SK-N-SH (cell line): ENCODE measurements around the gene FXR1. TPM values are rescaled to one million over a fixed set of nuclear protein-coding genes. Genes with fewer than 3 reads are reported as not detected.

Experiments used
- CTCF ChIA-PET: fragments of 300-600, 350-600 bp; formaldehyde crosslinking; extraction: SDS; loops from one replicate; lab custom pipeline; 2021; lab: Yijun Ruan, JAX
- POLR2A ChIA-PET: fragments of 350-600 bp; sonication (Branson Sonifier 250); formaldehyde crosslinking; extraction: SDS; loops from one replicate; lab custom pipeline; 2020; ENCODE audit warnings: antibody characterized with exemption, inconsistent platforms; lab: Yijun Ruan, JAX
- DNase-seq: peaks from one replicate; pipeline ENCODE4 v3.0.0; 2012
- H2AFZ ChIP-seq: fragments of 200-600 bp; sonication (generic); 2 replicates; pipeline ENCODE4 v1.8.1; 2016; ENCODE audit warnings: antibody characterized with exemption, mild to moderate bottlenecking, low read depth
- H3F3A ChIP-seq: fragments of 200-600 bp; sonication (generic); replicated peaks from 2 replicates; pipeline ENCODE3; 2016; ENCODE audit warnings: antibody characterized with exemption, mild to moderate bottlenecking; ENCODE audit not compliant: insufficient read depth
- H3K27ac ChIP-seq, 2 experiments: fragments of 200-500 bp in 1 of 2; fragments of 200-600 bp in 1 of 2; sonication (Bioruptor generic) in 1 of 2; sonication (generic), shearing (Covaris generic) in 1 of 2; 2 replicates each; pipeline versions ENCODE4 v1.5.1 to v1.6.1; 2014 to 2016; ENCODE audit warnings: low read depth in 2 of 2, inconsistent platforms in 1 of 2, low read length in 1 of 2, mild to moderate bottlenecking in 1 of 2, mixed read lengths in 1 of 2
- H3K27me3 ChIP-seq: fragments of 200-600 bp; sonication (generic), shearing (Covaris generic); 2 replicates; pipeline ENCODE4 v1.6.1; 2016; ENCODE audit warnings: mixed run types; ENCODE audit not compliant: insufficient read depth
- H3K36me3 ChIP-seq, 2 experiments: fragments of 200-500 bp in 1 of 2; fragments of 200-600 bp in 1 of 2; sonication (Bioruptor generic) in 1 of 2; sonication (generic) in 1 of 2; replicated peaks in 1 of 2; 2 replicates each; pipeline versions ENCODE3 to v1.5.1; 2014 to 2016; ENCODE audit warnings: low read length in 1 of 2, mild to moderate bottlenecking in 1 of 2; ENCODE audit not compliant: insufficient read depth in 2 of 2, control insufficient read depth in 1 of 2
- H3K4me1 ChIP-seq, 2 experiments: fragments of 200-500 bp in 1 of 2; fragments of 200-600 bp in 1 of 2; sonication (Bioruptor generic) in 1 of 2; sonication (generic), shearing (Covaris generic) in 1 of 2; 2 replicates each; pipeline versions ENCODE4 v1.5.1 to v1.6.1; 2014 to 2016; ENCODE audit warnings: low read depth in 1 of 2, low read length in 1 of 2, mixed run types in 1 of 2; ENCODE audit not compliant: insufficient read depth in 2 of 2, control insufficient read depth in 1 of 2
- H3K4me2 ChIP-seq: fragments of 200-600 bp; sonication (generic), shearing (Covaris generic); 2 replicates; pipeline ENCODE4 v1.6.1; 2017; ENCODE audit warnings: mixed run types
- H3K4me3 ChIP-seq, 2 experiments: fragments of 200-500 bp in 1 of 2; fragments of 200-600 bp in 1 of 2; sonication (Bioruptor generic) in 1 of 2; sonication (generic), shearing (Covaris generic) in 1 of 2; 2 replicates each; pipeline versions ENCODE4 v1.5.1 to v1.8.1; 2014 to 2016; ENCODE audit warnings: low read depth in 2 of 2, inconsistent platforms in 1 of 2, low read length in 1 of 2, mild to moderate bottlenecking in 1 of 2, mixed read lengths in 1 of 2, moderate library complexity in 1 of 2
- H3K79me2 ChIP-seq: fragments of 200-600 bp; sonication (generic); 2 replicates; pipeline ENCODE4 v1.8.1; 2017; ENCODE audit warnings: mild to moderate bottlenecking; ENCODE audit not compliant: insufficient read depth
- H3K9ac ChIP-seq: fragments of 200-600 bp; sonication (generic); 2 replicates; pipeline ENCODE4 v1.6.1; 2017; ENCODE audit warnings: mixed run types
- H3K9me2 ChIP-seq: fragments of 200-600 bp; sonication (generic); 2 replicates; pipeline ENCODE4 v1.6.1; 2017; ENCODE audit warnings: mixed run types
- H3K9me3 ChIP-seq: fragments of 200-600 bp; sonication (generic); 2 replicates; pipeline ENCODE4 v1.6.1; 2017; ENCODE audit warnings: mixed run types, mild to moderate bottlenecking, moderate library complexity
- H4K20me1 ChIP-seq: fragments of 200-600 bp; sonication (generic); 2 replicates; pipeline ENCODE4 v1.6.1; 2017; ENCODE audit warnings: mild to moderate bottlenecking, mixed run types; ENCODE audit not compliant: insufficient read depth
- POLR2AphosphoS5 ChIP-seq: IDR thresholded peaks from 2 replicates; pipeline ENCODE4 v1.6.1; 2012; ENCODE audit warnings: low read depth, low read length
- RFX5 ChIP-seq: IDR thresholded peaks from 2 replicates; pipeline ENCODE4 v1.6.1; 2012; ENCODE audit warnings: mild to moderate bottlenecking, improper control_type of control experiment, low read length
- polyA plus RNA-seq, 3 experiments: library from polyadenylated mRNA; depleted of rRNA; stranded (reverse); fragments of >200 nt; gene quantifications; 2 replicates each; pipeline ENCODE4 v1.2.3, GENCODE V29; 2012
- TF ChIP-seq, protein P1 (sequence below): IDR thresholded peaks from 2 replicates; pipeline ENCODE4 v1.4.0; 2012; ENCODE audit warnings: low read depth
- TF ChIP-seq, protein P2 (sequence below): IDR thresholded peaks from 2 replicates; pipeline ENCODE4 v1.4.0; 2012; ENCODE audit warnings: low read depth, borderline replicate concordance
- TF ChIP-seq, protein P3 (sequence below): fragments of 200-600 bp; sonication (generic); IDR thresholded peaks from 2 replicates; pipeline ENCODE4 v1.6.1; 2017; ENCODE audit warnings: antibody characterized with exemption, mild to moderate bottlenecking, moderate library complexity

Gene FXR1
- polyA plus RNA-seq, 1 of the 3 experiments (the other 2 are of a cell fraction), result 114 TPM

DNA sequence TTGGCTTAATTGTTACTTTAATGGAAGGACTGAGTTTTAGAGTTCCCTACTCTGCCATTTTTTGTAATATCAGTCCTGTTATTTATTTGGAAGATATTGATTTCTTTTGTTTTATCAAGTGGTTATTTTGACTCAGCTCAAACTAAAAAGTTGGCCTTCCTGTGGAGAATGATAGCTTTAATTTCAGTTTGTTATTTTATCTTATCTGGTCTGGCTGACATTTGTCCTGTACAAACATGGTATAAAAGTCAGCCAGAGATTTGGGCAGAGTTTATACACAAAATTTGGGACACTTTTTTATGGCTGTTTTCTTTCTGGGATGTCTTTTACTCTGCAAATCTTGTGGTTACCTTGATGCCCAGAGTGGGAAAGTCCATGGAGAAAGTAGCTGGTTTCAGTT is 118.5 kb downstream of the FXR1 start:
- Histone ChIP-seq H3F3A (no peaks in the 10 kb centered on the region), H3K36me3 (no peaks in the 10 kb centered on the region), H3K9me2 (no peaks in the 10 kb centered on the region), H3K4me3 (no peak overlapping the region), H3K4me1 (no peaks in the 10 kb centered on the region), H3K27me3 (no peaks in the 10 kb centered on the region), H2AFZ (no peak overlapping the region), H3K79me2 (no peaks in the 10 kb centered on the region), H4K20me1 (no peaks in the 10 kb centered on the region), H3K27ac (no peak overlapping the region), H3K9me3 (no peaks in the 10 kb centered on the region), H3K4me2 (no peak overlapping the region), H3K9ac (no peak overlapping the region)
- TF ChIP-seq, protein P1, sequence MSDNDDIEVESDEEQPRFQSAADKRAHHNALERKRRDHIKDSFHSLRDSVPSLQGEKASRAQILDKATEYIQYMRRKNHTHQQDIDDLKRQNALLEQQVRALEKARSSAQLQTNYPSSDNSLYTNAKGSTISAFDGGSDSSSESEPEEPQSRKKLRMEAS, result no peak
- TF ChIP-seq POLR2AphosphoS5, result no peak
- TF ChIP-seq, protein P2, sequence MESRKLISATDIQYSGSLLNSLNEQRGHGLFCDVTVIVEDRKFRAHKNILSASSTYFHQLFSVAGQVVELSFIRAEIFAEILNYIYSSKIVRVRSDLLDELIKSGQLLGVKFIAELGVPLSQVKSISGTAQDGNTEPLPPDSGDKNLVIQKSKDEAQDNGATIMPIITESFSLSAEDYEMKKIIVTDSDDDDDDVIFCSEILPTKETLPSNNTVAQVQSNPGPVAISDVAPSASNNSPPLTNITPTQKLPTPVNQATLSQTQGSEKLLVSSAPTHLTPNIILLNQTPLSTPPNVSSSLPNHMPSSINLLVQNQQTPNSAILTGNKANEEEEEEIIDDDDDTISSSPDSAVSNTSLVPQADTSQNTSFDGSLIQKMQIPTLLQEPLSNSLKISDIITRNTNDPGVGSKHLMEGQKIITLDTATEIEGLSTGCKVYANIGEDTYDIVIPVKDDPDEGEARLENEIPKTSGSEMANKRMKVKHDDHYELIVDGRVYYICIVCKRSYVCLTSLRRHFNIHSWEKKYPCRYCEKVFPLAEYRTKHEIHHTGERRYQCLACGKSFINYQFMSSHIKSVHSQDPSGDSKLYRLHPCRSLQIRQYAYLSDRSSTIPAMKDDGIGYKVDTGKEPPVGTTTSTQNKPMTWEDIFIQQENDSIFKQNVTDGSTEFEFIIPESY, result no peak
- TF ChIP-seq, protein P3, sequence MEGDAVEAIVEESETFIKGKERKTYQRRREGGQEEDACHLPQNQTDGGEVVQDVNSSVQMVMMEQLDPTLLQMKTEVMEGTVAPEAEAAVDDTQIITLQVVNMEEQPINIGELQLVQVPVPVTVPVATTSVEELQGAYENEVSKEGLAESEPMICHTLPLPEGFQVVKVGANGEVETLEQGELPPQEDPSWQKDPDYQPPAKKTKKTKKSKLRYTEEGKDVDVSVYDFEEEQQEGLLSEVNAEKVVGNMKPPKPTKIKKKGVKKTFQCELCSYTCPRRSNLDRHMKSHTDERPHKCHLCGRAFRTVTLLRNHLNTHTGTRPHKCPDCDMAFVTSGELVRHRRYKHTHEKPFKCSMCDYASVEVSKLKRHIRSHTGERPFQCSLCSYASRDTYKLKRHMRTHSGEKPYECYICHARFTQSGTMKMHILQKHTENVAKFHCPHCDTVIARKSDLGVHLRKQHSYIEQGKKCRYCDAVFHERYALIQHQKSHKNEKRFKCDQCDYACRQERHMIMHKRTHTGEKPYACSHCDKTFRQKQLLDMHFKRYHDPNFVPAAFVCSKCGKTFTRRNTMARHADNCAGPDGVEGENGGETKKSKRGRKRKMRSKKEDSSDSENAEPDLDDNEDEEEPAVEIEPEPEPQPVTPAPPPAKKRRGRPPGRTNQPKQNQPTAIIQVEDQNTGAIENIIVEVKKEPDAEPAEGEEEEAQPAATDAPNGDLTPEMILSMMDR, result no peak
- TF ChIP-seq RFX5, result no peak
- POLR2A ChIA-PET, result no interaction called here
- no peak for DNase-seq
- CTCF ChIA-PET, result no interaction called here

Other genes with a start within 250 kb of the FXR1 start
- gene CCDC39, start 233.2 kb upstream of the FXR1 start, polyA plus RNA-seq (2012; rRNA removed), result not detected in 2 replicates
- 35.6 and 56.7 TPM in 2 replicates for gene DNAJC19, start 77.1 kb downstream of the FXR1 start, polyA plus RNA-seq (2012; rRNA removed)